NT2/D1 (cell line): ENCODE results near the gene RAB5IF.

Experiments
- YY1 ChIP-seq: IDR thresholded peaks from 2 replicates; pipeline ENCODE4 v1.6.1; 2011; ENCODE audit not compliant: insufficient read length, insufficient read depth
- ZNF274 ChIP-seq: IDR thresholded peaks from 2 replicates; pipeline ENCODE4 v1.6.1; 2011; ENCODE audit warnings: mild to moderate bottlenecking, low read depth, low read length

GRCh38 chr20:36601540-36601939 is 4.0 kb upstream of the RAB5IF start:
- TF ChIP-seq ZNF274 (no peak), YY1 (no peak)
